ENCODE data around the gene ZNF699. TPM values are rescaled to one million over a fixed set of nuclear protein-coding genes. Genes with fewer than 3 reads are reported as not detected.

ZNF699 gene
- total and polyA plus RNA-seq, 2 of the 13 experiments (the other 11 are each of a cell fraction or from before 2014, with no cell fraction given): 0.33 to 2.2 TPM

- TF ChIP-seq ZFP90 (CRISPR knock-in tag; IDR thresholded peaks at IDR 0.05; ENCODE audit: borderline replicate concordance) (no peak), ZNF335 (CRISPR knock-in tag; IDR thresholded peaks at IDR 0.05) (no peak; the same call in 1 of the 2 replicates), NBN (conservative IDR thresholded peaks at IDR 0.05) (no peak), RXRB (CRISPR knock-in tag; IDR thresholded peaks at IDR 0.05; ENCODE audit: borderline replicate concordance) (no peak), ZNF766 (CRISPR knock-in tag; IDR thresholded peaks at IDR 0.05; ENCODE audit: borderline replicate concordance) (no peak), ZNF343 (CRISPR knock-in tag; IDR thresholded peaks at IDR 0.05) (no peak), ISL2 (CRISPR knock-in tag; IDR thresholded peaks at IDR 0.05) (no peak), MATR3 (CRISPR knock-in tag; IDR thresholded peaks at IDR 0.05) (no peak), RFX5 (IDR thresholded peaks at IDR 0.05; ENCODE audit: low read depth, low read length) (no peak), HOXA9 (CRISPR knock-in tag; IDR thresholded peaks at IDR 0.05; ENCODE audit: borderline replicate concordance) (no peak), ZNF317 (CRISPR knock-in tag; IDR thresholded peaks at IDR 0.05) (no peak), ZNF546 (CRISPR knock-in tag; conservative IDR thresholded peaks at IDR 0.05) (no peak), ZNF775 (CRISPR knock-in tag; IDR thresholded peaks at IDR 0.05; ENCODE audit: borderline replicate concordance) (no peak), NONO (IDR thresholded peaks at IDR 0.05) (no peak), NONO (CRISPR knock-in tag; conservative IDR thresholded peaks at IDR 0.05) (no peak), ZNF629 (CRISPR knock-in tag; conservative IDR thresholded peaks at IDR 0.05) (no peak), AGO1 (IDR thresholded peaks at IDR 0.05; ENCODE audit: low read depth, low read length, poor library complexity, severe bottlenecking) (peak; percentile 26), POLR2AphosphoS2 (IDR thresholded peaks at IDR 0.05; ENCODE audit: low read depth, low read length) (no peak), SMARCE1 (IDR thresholded peaks at IDR 0.05; ENCODE audit: borderline replicate concordance) (no peak), ZNF362 (CRISPR knock-in tag; IDR thresholded peaks at IDR 0.05; ENCODE audit: borderline replicate concordance) (no peak)
- TF ChIP-seq, protein P1, sequence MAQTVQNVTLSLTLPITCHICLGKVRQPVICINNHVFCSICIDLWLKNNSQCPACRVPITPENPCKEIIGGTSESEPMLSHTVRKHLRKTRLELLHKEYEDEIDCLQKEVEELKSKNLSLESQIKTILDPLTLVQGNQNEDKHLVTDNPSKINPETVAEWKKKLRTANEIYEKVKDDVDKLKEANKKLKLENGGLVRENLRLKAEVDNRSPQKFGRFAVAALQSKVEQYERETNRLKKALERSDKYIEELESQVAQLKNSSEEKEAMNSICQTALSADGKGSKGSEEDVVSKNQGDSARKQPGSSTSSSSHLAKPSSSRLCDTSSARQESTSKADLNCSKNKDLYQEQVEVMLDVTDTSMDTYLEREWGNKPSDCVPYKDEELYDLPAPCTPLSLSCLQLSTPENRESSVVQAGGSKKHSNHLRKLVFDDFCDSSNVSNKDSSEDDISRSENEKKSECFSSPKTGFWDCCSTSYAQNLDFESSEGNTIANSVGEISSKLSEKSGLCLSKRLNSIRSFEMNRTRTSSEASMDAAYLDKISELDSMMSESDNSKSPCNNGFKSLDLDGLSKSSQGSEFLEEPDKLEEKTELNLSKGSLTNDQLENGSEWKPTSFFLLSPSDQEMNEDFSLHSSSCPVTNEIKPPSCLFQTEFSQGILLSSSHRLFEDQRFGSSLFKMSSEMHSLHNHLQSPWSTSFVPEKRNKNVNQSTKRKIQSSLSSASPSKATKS (CRISPR knock-in tag; IDR thresholded peaks at IDR 0.05): no peak
- TF ChIP-seq, protein P2, sequence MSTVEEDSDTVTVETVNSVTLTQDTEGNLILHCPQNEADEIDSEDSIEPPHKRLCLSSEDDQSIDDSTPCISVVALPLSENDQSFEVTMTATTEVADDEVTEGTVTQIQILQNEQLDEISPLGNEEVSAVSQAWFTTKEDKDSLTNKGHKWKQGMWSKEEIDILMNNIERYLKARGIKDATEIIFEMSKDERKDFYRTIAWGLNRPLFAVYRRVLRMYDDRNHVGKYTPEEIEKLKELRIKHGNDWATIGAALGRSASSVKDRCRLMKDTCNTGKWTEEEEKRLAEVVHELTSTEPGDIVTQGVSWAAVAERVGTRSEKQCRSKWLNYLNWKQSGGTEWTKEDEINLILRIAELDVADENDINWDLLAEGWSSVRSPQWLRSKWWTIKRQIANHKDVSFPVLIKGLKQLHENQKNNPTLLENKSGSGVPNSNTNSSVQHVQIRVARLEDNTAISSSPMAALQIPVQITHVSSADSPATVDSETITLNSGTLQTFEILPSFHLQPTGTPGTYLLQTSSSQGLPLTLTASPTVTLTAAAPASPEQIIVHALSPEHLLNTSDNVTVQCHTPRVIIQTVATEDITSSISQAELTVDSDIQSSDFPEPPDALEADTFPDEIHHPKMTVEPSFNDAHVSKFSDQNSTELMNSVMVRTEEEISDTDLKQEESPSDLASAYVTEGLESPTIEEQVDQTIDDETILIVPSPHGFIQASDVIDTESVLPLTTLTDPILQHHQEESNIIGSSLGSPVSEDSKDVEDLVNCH (CRISPR knock-in tag; IDR thresholded peaks at IDR 0.05): no peak
- TF ChIP-seq, protein P3, sequence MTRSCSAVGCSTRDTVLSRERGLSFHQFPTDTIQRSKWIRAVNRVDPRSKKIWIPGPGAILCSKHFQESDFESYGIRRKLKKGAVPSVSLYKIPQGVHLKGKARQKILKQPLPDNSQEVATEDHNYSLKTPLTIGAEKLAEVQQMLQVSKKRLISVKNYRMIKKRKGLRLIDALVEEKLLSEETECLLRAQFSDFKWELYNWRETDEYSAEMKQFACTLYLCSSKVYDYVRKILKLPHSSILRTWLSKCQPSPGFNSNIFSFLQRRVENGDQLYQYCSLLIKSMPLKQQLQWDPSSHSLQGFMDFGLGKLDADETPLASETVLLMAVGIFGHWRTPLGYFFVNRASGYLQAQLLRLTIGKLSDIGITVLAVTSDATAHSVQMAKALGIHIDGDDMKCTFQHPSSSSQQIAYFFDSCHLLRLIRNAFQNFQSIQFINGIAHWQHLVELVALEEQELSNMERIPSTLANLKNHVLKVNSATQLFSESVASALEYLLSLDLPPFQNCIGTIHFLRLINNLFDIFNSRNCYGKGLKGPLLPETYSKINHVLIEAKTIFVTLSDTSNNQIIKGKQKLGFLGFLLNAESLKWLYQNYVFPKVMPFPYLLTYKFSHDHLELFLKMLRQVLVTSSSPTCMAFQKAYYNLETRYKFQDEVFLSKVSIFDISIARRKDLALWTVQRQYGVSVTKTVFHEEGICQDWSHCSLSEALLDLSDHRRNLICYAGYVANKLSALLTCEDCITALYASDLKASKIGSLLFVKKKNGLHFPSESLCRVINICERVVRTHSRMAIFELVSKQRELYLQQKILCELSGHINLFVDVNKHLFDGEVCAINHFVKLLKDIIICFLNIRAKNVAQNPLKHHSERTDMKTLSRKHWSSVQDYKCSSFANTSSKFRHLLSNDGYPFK (CRISPR knock-in tag; IDR thresholded peaks at IDR 0.05; ENCODE audit: borderline replicate concordance): no peak; the same call in 1 of the 2 replicates
These were observed 14.4 kb upstream of the ZNF699 start, which contains the start of gene ZNF559 (continued) for GRCh38 chr19:9323919-9324583.
